Measurements from ENCODE around the gene DTL. TPM values are rescaled to one million over a fixed set of nuclear protein-coding genes. Genes with fewer than 3 reads are reported as not detected.

DTL gene
- total RNA-seq, 2 donors from 2014 or later, result 5.2 to 19.9 TPM

DNA sequence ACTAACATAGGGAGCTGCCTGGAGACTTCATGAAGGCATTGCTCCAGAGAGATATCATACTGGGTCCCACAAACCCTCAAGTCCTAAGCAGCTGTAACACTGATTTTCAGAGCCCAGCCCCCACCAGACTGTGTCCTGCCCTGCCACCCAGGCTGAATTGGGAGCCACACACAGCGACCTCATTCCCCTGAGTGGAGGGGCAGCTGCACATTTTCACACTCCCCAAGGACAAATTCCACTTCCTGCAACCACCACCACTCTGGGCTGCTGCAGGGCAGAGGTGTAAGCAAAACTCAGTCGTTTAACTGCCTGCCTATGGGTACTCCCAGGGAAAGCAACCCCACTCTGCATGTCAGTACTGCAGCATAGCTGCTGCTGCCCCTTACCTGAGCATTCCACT lies 19.8 kb downstream of the DTL start:
- intact Hi-C loops (cut with DNase I), result no loop called here
- TF ChIP-seq, protein P1, sequence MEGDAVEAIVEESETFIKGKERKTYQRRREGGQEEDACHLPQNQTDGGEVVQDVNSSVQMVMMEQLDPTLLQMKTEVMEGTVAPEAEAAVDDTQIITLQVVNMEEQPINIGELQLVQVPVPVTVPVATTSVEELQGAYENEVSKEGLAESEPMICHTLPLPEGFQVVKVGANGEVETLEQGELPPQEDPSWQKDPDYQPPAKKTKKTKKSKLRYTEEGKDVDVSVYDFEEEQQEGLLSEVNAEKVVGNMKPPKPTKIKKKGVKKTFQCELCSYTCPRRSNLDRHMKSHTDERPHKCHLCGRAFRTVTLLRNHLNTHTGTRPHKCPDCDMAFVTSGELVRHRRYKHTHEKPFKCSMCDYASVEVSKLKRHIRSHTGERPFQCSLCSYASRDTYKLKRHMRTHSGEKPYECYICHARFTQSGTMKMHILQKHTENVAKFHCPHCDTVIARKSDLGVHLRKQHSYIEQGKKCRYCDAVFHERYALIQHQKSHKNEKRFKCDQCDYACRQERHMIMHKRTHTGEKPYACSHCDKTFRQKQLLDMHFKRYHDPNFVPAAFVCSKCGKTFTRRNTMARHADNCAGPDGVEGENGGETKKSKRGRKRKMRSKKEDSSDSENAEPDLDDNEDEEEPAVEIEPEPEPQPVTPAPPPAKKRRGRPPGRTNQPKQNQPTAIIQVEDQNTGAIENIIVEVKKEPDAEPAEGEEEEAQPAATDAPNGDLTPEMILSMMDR (IDR thresholded peaks at IDR 0.05), result no peak
- no peaks in the 10 kb centered on the region for H3K36me3 ChIP-seq
- no peak overlapping the region for H3K27ac ChIP-seq
- no peak for DNase-seq
- H3K27me3 ChIP-seq, result no peaks in the 10 kb centered on the region
- no peak overlapping the region for H3K9ac ChIP-seq (ENCODE audit: low read depth in 2 of 2, low read length in 2 of 2)
- no peaks in the 10 kb centered on the region for H3K4me1 ChIP-seq
- no peaks in the 10 kb centered on the region for H3K9me3 ChIP-seq
- no peak overlapping the region for H3K4me3 ChIP-seq

DNA sequence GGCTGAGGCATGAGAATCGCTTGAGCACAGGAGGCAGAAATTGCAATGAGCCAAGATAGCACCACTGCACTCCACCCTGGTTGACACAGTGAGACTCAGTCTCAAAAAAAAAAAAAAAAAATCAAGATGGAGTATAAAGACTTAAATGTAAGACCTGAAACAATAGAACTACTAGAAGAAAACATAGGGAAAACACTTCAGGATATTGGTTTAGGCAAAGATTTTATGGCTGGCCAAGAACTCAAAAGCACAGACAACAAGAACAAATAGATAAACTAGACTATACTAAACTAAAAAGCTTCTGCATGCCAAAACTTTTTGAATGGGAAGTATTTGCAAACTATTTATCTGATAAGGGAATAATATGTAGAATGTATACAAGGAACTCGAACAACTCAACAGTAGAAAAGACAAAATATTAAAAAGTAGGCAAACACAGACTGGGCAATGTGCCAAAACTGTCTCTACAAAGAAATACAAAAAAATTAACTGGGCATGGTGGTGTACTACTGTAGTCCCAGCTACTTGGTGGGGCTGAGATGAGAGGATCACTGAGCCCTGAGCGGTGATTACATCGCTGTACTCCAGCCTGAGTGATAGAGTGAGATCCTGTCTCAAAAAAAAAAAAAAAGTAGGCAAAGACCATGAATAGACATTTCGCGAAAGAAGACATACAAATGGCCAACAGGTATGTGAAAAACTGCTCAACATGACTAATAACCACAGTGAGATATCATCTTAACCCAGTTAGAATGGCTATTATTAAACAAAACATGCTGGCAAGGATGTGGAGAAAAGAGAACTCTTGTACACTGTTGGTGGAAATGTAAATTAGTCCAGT lies 25.3 kb downstream of the DTL start:
- DNase-seq, result no peak
- Histone ChIP-seq H3K27me3 (no peaks in the 10 kb centered on the region), H3K36me3 (no peaks in the 10 kb centered on the region), H3K9me3 (no peaks in the 10 kb centered on the region), H3K4me3 (no peak overlapping the region), H3K9ac (ENCODE audit: low read depth in 2 of 2, low read length in 2 of 2) (no peak overlapping the region), H3K27ac (no peak overlapping the region), H3K4me1 (no peaks in the 10 kb centered on the region)
- TF ChIP-seq, protein P1 (IDR thresholded peaks at IDR 0.05), result no peak
- intact Hi-C loops (cut with DNase I), result loop anchor here (5.0 kb wide), 1 partner anchor 396 kb away; no protein-coding TSS in a partner anchor

DNA sequence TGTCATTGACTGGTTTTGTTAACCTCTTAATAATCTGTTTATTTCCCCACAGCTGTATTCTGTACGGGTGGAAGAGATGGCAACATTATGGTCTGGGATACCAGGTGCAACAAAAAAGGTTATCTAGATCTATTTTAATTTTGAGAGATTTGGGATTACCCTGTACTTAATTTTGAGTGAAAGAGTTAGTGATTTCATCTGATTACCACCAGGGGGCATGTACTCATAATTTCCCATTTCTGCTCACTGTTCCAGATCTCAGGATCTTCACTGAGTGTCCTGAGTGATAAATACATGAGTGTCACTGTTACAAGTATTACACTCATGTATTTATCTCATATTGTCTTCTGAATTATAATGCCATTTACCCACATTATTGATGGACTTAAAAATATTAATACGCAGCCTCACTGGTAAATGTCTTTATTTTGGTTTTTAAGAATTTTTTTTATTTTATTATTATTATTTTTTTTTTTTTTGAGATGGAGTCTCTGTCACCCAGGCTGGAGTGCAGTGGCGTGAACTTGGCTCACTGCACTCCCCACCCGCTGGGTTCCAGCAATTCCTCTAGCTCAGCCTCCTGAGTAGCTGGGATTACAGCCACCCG lies 27.4 kb downstream of the DTL start:
- H3K4me3 ChIP-seq, result no peak overlapping the region
- H3K36me3 ChIP-seq, result no peaks in the 10 kb centered on the region
- no peak for DNase-seq
- intact Hi-C loops (cut with DNase I), result loop anchor here (5.0 kb wide), 1 partner anchor 394 kb away; no protein-coding TSS in a partner anchor
- no peak overlapping the region for H3K27ac ChIP-seq
- H3K9me3 ChIP-seq, result no peaks in the 10 kb centered on the region
- H3K9ac ChIP-seq (ENCODE audit: low read depth in 2 of 2, low read length in 2 of 2), result no peak overlapping the region
- TF ChIP-seq, protein P1 (IDR thresholded peaks at IDR 0.05), result peak; percentile 64
- no peaks in the 10 kb centered on the region for H3K27me3 ChIP-seq
- H3K4me1 ChIP-seq, result no peaks in the 10 kb centered on the region

DNA sequence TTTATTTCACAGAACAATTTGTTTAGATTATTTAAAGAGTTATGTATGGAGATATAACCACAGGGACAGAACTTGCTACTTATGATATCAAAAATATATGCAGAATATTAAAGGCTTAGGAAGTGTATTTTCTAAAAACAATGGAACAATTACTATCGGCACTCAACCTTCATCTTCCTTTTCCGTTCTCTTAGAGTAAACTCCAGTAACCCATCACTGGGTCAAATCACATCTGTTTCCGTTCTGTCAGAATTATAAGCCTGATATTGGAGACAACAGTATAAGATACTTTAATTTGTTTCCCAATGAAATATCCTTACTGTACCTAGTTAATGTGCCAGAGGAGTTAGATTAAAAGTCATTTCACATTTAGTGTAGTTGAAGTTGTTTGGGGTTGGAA lies 32.2 kb downstream of the DTL start:
- H3K4me3 ChIP-seq, result no peak overlapping the region
- intact Hi-C loops (cut with DNase I), result no loop called here
- no peak overlapping the region for H3K27ac ChIP-seq
- H3K9me3 ChIP-seq, result no peaks in the 10 kb centered on the region
- TF ChIP-seq, protein P1 (IDR thresholded peaks at IDR 0.05), result no peak
- no peaks in the 10 kb centered on the region for H3K27me3 ChIP-seq
- no peaks in the 10 kb centered on the region for H3K36me3 ChIP-seq
- no peak overlapping the region for H3K9ac ChIP-seq (ENCODE audit: low read depth in 2 of 2, low read length in 2 of 2)
- no peak for DNase-seq
- no peaks in the 10 kb centered on the region for H3K4me1 ChIP-seq

DNA sequence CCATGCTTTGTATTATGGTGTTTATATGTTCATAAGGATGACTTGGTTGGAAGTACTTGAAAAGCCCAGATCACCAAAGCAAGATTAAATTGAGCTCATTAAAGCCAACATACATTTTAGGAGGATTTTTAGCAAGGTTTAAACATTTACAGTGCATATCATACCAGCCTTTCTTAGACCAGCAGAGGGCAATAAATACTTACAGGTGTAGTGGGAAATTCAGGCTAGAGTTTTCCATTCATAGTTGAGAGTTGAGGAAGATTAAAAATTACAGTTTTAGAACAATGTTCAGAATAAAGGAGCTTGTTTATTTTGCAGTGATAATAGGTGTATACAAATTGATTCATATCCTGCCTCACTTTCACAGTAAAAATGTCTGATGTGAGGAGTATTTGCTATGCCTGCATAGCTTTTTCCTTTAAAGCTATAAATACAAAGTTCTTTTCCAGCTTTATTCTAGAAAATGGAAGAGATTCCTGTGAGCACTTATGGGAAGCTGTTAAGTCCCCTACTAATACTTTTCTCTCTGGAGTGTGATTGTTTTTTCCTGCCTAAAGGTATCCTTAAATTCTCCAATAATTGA lies 35.3 kb downstream of the DTL start:
- intact Hi-C loops (cut with DNase I), result loop anchor here (5.0 kb wide), 2 partner anchors 221 to 296 kb away; no protein-coding TSS in a partner anchor
- H3K36me3 ChIP-seq, result no peaks in the 10 kb centered on the region
- no peak overlapping the region for H3K27ac ChIP-seq
- H3K4me3 ChIP-seq, result no peak overlapping the region
- no peaks in the 10 kb centered on the region for H3K4me1 ChIP-seq
- H3K9ac ChIP-seq (ENCODE audit: low read depth in 2 of 2, low read length in 2 of 2), result no peak overlapping the region
- H3K27me3 ChIP-seq, result no peaks in the 10 kb centered on the region
- TF ChIP-seq, protein P1 (IDR thresholded peaks at IDR 0.05), result peak; percentile 67
- DNase-seq, result no peak
- H3K9me3 ChIP-seq, result no peaks in the 10 kb centered on the region

Data from colonic mucosa (tissue), 4 donors.